HG03139 (cell line): ENCODE results near the gene NFILZ.

Experiments
- ATAC-seq: cut with Tn5 transposase; IDR thresholded peaks from one replicate; pipeline ENCODE4 v1.9.1; 2021; ENCODE audit not compliant: unreplicated experiment

Gene NFILZ

DNA sequence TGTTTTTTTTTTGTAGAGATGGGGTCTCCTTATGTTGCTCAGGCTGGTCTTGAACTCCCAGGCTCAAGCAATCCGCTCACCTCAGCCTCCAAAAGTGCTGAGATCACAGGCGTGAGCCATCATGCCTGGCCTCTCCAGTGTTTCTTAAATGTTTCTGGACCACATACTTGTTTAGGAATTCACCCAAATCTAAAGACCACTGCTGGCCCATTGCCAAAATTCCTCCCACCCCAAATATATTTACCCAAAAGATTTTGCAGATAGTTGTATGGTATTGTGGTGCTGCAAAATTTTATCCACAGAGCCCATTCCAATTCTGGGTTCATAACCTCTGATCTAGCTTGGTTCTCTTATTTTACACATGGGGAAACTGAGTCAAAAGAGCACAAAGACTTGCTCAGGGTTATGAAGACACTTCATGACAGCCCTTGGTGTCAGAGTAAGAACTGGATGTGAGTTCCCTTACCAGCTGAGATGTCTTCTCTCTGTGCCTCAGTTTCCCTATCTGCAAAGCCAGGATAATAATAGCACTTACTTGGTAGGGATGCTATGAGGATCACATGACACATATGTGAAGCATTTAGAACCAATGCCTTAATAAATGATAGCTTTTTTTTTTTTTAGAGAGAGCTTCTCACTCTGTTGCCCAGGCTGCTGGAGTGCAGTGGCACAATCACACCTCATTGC lies 10.9 kb downstream of the NFILZ start:
- ATAC-seq = no peak

DNA sequence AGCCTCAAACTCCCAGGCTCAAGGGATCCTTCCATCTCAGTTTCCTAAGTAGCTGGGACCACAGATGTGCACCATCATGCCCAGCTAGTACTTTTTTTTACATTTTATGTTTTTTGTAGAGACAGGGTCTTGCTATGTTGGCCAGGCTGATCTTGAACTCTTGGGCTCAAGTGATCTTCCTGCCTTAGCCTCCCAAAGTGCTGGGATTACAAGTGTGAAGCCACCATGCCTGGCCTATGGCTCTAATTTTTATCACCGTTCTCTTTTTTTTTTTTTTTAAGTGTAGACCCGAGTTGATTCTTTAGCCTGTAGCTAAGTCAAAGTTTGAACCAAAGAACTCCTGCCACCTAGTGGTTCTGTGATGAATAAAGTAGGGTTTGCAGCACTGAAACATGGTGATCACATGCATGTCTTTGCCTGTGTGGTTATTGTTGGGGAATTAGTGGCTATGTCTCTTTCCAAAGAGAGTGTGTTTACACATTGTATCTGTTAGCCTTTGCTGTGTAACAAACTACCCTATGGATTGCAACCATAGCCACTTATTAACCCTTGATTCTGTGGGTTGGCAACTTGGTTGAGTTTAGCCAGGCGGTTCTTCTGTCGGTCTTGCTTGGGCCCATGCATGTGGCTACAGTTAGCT lies 11.6 kb downstream of the NFILZ start:
- ATAC-seq = no peak

DNA sequence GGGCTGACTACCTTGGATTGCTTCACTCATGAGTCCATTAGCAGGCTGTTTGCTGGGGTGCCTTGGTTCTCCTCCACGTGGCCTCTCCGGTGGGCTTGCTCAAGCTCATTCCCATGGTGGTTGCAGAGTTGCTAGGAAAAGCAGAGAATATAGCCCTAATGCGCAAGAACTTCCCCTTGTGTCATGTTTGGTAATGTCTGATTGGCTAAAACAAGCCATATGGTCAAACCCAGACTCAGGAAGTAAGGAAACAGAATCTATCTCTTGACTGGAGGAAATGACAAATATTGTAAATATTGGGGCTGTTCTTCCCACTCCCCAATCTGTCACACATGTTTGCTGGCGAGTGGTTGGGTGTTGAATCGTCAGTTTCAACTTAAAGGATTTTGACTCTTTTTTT lies 12.1 kb downstream of the NFILZ start:
- no peak for ATAC-seq

DNA sequence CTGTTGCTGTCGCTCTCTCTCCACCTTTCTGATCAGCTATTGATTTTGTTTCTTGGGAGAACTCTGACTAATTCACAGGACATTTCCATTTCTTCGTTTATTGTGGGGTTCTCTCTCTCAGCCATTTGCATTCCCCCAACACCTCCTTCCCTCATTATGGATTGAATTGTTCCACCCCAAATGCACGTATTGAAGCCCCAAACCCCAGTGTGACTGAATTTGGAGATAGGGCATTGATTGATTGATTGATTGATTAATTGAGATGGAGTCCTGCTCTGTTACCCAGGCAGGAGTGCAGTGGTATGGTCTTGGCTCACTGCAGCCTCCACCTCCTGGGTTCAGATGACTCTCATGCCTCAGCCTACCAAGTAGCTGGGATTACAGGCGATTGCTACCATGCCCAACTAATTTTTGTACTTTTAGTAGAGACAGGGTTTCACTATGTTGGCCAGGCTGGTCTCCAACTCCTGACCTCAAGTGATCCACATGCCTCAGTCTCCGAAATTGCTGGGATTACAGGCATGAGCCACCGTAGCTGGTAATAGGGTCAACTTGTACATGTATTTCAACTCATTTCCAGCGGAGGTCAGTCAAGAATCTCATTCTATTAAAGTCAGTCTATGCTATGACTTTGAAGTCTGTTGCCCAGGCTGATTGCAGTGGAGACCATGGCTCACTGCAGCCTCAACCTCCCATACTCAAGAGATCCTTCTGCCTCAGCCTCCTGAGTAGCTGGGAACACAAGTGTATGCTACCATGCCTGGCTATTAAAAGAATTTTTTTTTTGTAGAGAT lies 13.6 kb downstream of the NFILZ start:
- ATAC-seq = no peak

- no peak for ATAC-seq
Observed at GRCh38 chr19:8648240-8648639, 17.8 kb downstream of the NFILZ start.

DNA sequence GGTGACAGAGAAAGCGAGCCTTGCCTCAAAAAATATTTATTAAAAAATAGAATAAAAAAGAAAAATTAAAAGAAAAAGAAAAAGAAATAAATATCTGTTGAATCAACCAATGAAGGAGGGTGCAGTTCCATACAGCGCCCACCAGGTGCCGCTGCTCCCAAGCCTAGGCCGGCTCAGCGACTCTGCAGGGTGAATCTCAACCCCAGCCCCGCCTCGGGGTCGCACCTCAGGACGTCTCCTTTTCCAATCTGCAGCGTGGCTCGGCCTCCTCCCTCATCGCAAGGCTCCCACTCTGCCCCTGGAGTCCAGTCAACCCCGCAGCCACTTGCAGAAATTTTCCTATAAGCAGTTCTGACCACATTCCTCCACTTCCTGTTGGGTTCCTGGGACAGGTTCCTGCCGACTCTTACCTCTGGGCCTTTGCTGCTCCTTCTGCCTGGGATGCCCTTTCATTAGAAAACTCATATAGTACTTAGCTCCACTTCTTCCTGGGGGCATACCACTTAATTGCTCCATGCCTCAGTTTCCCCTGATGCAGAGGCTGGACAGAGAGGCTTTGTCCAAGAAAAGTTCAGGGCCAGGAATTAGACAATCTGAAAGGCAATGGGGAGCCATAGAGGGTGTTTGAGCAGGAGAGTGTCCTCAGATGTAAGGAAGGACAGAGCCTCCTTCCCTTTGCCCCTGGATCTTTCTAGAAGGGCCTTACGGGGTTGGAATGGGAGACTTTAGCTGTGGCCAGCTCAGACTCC lies 24.3 kb downstream of the NFILZ start:
- no peak for ATAC-seq

GRCh38 chr19:8655340-8655709 lies 24.9 kb downstream of the NFILZ start:
- no peak for ATAC-seq

DNA sequence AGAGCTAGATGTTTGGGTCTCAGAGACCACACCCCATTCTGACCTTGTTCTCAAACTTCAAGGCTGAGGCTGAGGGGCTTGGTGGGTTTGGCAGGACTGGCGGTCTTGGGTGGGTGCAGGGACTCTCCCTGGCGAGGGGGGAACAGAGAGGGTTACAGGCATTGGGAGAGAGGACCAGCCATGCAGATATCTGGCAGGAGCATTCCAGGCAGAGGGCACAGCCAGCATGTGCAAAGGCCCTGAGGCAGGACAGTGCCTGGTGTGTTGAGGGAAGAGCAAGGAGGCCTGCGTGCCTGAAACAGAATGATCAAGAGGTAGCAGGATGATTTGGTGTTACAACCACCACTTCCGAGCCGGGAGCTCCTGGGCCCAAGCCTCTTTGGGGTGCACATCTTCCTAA lies 27.4 kb downstream of the NFILZ start:
- no peak for ATAC-seq

- no peak for ATAC-seq
Observed at GRCh38 chr19:8659905-8660304, 29.5 kb downstream of the NFILZ start.

DNA sequence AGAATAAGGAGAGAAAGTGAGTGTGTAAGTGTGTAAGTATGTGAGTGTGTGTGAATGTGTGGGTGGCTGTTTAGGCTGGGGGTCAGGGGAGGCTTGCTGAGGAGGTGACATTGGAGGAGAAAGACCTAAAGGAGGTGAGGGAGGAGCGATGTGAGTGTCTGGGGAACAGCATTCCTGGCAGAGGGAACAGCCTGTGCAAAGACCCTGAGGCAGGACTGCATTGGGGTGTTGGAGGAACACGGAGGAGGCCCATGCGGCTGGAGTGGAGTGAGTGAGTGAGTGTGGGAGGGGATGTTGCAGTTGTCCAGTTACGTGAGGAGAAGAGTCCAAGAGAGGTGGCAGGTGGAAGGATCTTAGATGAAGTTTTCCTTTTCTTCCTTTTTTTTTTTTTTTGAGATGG lies 31.8 kb downstream of the NFILZ start:
- ATAC-seq = no peak

DNA sequence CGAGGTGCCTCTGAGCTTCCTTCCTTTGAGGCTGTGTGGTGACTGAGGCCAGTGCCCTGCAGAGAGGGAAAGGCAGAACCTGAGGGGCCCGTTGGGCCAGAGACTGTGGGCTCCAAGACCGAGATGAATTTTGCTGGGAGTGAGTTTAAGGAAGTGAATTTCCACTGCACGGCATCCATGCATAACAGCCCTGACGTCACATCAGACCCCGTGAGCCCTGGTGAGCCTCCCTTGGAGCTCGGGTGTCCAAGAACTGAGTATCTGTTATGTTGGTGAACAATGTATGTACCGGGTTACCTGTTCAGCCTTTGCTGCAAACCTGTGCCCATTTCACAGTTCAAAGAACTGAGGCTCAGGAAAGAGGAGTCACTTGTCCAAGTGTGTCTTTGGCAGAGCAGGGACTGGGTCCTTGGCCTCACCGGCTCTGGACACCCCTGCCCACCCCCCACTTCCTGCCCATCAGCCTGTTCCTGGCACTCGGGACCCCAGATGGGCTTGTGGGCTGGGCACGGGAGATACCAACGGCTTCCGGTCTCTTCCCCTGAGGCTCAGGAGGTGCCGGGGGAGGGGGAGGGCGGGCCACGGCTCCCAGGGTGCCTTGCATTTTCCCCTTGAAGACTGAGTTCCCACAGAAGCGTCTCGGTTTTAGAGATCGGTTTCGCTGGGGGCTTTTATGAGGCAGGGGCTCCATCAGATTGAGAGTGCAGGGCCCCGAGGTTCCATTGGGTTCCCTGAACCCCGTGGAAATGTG lies 33.7 kb downstream of the NFILZ start:
- ATAC-seq = no peak

- ATAC-seq = no peak
Observed at GRCh38 chr19:8664671-8665057, 34.2 kb downstream of the NFILZ start.

DNA sequence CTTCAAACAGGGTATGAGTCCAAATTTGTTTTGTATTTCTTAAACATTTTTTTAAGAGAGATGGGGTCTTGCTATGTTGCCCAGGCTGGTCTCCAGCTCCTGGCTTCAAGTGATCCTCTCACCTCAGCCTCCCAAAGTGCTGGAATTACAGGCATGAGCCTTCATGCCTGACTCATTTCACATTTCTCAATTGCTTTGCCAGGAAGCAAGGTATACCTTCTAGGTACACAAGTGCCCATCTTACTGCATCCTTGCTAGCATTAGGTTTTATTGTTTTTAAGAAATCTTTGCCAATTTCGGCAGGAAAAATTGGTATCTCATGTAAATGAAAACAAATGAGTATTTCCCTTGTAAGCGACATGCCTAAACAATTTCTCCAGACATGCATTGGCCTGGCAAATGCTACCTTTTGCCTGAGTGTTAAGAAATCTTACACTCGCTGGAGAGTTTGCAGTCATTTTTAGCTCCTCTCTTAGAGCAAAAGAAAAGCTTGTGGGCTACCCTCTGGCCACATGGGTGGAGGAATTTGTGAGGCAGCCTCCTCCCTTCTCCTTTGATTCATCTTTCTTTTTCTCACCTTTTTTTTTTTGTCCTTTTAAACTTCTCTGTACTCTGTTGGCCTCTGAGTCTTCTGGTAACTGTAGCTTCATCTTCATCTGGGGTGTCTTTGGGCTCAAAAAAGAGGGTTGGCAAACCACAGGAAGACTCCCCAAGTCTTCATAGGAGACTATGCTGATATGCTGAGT lies 35.2 kb downstream of the NFILZ start:
- no peak for ATAC-seq

DNA sequence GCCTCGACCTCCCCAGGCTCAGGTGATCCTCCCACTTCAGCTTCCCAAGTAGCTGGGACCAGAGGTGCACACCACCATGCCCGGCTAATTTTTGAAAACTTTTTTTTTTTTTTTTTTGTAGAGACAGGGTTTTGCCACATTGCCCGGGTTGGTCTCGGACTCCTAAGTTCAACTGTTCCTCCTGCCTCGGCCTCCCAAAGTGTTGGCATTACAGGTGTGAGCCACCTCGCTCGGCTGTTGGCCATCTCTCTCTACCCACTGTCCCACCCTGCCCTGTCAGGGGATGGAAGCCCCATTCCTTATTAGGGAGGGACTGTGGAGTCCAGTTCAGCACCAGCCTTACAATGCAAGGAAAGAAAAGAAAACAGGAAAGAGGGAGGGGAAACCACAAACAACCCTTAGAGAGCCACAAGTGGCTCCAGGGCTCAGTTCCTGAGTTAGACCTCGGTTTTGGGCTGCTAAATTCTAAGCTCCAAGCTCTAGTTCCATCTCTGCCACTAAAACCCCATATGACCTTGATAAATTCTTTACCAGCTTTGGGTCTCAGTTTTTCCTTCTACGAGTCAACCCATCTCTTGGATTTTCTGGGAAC lies 36.5 kb downstream of the NFILZ start:
- no peak for ATAC-seq

- ATAC-seq = no peak
Observed at GRCh38 chr19:8673276-8673891, 43.0 kb downstream of the NFILZ start.

DNA sequence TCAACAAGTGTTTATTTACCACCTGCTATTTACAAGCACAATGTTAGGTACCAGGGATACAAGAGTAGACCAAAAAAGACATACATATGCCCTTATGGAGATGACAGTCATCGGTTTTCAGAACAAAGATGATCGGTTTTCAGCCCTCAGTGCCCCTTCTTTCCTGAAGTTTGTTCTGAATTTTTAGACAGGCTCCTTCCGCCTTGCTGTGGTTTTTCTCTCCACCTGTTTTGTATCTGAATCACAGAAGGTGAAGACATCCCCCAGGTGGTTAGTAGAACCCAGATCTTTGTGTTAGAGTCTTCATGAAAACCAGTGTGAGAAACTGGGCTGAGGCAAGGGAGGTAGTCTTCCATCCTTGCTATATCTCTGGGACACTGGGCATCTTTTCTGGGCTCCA lies 44.6 kb downstream of the NFILZ start:
- no peak for ATAC-seq

GRCh38 chr19:8678244-8678807 lies 47.9 kb downstream of the NFILZ start:
- ATAC-seq = no peak
